ENCODE results near the gene SLC25A44.

GRCh38 chr1:156145650-156146019 lies 48.3 kb upstream of the SLC25A44 start:
- TF ChIP-seq CTCF (IDR thresholded peaks at IDR 0.05) (no peak), POLR2A (IDR thresholded peaks at IDR 0.05) (no peak), POLR2AphosphoS5 (IDR thresholded peaks at IDR 0.05) (no peak)

All from stomach (tissue), 4 donors.